Cardiac septum (tissue), 1 donor: Measurements from ENCODE around the gene TGDS. TPM values are rescaled to one million over a fixed set of nuclear protein-coding genes. Genes with fewer than 3 reads are reported as not detected.

Experiments used
- total RNA-seq: library from RNA; stranded (reverse); fragmentation: NEBNext Ultra II Directional; extraction: Animal tissue kit (Norgen Biotek cat#: 25700); gene quantifications from one replicate; pipeline ENCODE4 v1.2.1, GENCODE V29; 2021
- donor health status: DM: no; HTN: no; CAD: no.

TGDS gene
- total RNA-seq, 1 donor from 2014 or later, result 4.9 TPM

Other genes with a start within 250 kb of the TGDS start
- 0.22 TPM for gene DCT, start 116.5 kb downstream of the TGDS start, total RNA-seq
- gene GPR180, start 5.7 kb upstream of the TGDS start, total RNA-seq, result 1.8 TPM
- gene SOX21, start 116.4 kb upstream of the TGDS start, total RNA-seq, result not detected